8988T (cell line): ENCODE data around the gene GNG14.
A peak's percentile ranks its signal among the peaks of the same experiment; 100 is the strongest.
"Not testable (repeated sequence)": the region's sequence is repeated elsewhere in the genome, so short reads cannot be mapped to it uniquely, and the experiment has no call there.

Experiments
- DNase-seq: peaks from one replicate; pipeline ENCODE4 v3.0.0; 2011

The GNG14 gene

DNA sequence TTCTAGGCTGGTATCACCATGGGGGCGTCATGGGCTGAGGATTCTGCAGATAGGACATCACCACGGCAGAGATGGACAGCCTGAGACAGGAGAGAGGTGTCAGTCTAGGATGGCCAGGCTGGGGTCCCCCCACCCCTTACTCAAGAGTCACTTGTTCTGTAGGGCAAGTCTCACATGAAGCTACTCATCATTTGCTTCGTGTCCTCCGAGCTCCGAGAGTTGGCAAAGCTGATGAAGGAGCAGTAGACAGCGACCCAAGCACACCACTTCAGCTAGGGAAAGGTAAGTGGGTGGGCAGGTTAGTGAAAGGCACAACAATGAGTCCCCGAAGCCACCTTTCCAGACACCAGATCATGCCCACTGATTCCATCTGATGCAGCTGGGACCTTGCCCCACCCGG lies 19.5 kb upstream of the GNG14 start:
- no peak for DNase-seq

DNA sequence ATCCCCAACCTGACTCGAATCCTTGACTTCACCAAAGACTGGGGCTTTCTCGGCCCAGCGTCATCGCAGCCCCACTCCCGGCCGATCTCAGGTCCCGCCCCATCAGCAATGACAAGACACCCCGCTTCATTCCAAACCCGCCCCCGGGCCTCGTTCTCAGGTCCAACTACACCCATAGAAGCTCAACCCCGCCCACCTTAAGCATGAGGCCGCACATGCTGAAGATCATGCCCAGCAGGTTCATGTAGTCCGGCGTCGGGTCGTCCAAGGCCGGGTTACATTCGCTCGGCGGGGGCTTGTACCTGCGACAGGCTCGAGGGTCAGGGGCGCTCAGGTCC lies 18.9 kb upstream of the GNG14 start:
- no peak for DNase-seq

DNA sequence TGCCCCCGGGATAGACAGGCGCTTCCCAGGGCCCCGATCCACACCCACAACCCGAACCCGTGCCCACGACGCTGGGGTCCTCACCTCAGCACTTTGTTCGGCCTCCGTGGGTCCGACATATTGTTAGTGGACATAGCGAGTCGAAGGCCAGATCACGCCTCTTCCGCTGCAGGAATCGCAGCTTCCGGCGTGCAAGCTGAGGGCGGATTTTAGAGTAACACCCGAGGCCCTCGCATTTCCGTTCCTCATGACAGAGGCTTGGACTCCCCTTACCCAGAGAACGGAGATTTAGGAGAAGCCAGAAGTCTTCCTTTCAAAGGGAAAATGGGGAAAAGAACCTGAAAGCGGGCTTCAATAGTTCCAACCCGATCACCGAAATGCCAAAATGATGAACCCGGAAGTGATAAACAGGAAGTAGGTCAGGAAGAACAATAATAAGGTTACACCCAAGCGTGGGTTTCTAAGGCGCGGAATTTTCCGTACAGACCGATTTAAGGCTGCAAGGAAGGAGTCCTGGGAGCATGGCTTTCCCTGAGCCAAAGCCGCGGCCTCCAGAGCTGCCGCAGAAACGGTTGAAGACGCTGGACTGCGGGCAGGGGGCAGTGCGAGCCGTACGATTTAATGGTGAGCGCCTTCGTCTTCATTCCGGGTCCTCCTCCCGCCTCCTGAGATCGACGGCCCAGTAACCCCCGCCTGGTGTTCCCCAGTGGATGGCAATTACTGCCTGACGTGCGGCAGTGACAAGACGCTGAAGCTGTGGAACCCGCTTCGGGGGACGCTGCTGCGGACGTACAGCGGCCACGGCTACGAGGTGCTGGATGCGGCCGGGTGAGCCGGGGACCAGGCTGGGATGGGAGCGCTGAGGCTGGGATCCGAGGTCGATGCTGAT lies 18.3 kb upstream of the GNG14 start:
- DNase-seq: no peak

DNA sequence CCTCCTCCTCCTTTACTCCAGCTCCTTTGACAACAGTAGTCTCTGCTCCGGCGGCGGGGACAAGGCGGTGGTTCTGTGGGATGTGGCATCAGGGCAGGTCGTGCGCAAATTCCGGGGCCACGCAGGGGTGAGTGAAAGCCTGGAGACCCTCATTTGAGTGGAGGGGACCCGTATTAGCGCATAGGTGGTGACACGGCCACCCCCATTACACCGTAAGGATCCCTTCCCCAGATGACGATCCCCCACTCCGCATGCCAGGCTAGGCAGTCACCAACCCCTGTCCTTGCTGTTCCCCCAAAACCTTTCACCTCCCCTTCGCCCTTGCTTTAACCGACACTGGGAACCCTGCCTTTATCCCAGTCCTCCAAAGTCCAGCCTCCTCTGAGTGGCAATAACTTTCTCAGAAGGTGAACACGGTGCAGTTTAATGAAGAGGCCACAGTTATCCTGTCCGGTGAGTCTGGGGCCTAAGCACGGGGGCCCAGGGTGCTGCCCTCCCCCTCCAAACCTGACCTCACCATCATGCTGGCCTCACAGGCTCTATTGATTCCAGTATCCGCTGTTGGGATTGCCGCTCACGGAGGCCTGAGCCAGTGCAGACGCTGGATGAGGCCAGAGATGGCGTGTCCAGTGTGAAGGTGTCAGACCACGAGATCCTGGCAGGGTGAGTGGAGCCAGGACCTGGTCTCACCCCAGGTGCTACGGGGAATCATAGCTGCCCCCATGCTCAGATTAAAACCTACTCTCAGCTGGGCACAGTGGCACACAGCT lies 17.5 kb upstream of the GNG14 start:
- DNase-seq: no peak

DNA sequence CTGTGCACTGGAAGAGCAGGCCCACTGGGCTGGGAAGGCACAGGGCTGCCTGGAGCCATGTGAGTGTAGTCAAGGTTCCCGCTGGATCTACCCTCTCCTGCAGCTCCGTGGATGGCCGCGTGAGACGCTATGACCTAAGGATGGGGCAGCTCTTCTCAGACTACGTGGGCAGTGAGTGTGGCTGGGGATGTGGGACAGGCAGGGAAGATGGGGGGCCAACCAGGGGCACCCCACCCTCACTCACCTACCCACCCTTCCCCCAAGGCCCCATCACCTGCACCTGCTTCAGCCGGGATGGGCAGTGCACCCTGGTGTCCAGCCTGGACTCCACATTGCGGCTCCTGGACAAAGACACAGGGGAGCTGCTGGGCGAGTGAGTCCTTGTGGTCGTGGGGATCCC lies 15.1 kb upstream of the GNG14 start:
- DNase-seq: no peak

DNA sequence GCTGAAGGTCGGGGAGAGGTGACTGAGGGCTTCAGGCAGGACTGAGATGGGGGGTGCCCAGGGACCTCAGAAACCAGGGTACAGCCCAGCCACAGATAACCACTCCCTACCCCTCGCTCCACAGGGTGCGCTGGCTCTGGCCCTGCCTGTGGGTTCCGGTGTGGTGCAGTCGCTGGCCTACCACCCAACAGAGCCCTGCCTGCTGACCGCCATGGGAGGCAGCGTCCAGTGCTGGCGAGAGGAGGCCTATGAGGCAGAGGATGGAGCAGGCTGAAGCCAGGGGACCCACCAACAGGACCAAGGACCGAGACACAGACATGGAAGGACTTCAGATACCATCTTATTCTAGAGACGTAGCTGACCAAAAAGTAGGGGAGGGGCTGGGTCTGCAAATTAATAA lies 12.4 kb upstream of the GNG14 start:
- no peak for DNase-seq

DNA sequence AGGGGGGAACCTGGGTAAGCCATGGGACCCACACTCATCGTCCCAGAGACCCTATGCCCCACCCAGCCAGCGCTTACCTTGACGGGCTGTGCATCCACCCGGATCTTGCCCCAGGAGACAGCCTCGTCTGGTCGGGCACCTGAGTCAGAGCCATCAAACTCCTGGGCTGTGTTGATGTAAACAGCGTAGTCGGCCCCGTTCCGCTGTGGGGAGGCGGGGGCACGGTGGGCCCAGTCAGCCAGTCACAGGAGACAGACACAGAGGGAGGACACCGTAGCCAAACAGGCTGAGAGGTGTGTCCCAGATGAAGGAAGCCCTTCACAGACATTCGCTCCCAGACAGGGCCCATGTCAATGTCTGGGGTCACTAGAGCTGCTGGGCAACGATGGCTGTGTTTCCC lies 11.9 kb upstream of the GNG14 start:
- DNase-seq: no peak

DNA sequence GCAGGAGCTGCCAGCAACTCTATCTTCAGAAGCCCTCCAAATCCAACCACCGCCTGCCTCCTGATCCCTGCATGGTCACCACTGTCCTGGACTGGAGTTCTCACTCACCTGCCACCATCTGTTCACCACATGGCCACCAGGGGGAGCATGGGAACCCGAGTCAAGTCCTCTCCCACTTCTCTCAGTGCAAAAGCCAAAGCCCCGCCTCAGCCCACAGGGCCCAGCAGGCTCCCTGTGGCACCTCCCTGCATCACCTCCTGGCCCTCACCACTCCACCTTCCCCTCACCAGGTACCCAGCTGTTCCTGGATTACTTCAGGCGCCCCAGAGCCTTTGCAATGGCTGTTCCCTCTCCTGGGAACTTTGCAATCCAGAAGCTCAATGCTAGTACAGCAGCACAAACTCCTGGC lies 11.4 kb upstream of the GNG14 start:
- peak; percentile 82 for DNase-seq

DNA sequence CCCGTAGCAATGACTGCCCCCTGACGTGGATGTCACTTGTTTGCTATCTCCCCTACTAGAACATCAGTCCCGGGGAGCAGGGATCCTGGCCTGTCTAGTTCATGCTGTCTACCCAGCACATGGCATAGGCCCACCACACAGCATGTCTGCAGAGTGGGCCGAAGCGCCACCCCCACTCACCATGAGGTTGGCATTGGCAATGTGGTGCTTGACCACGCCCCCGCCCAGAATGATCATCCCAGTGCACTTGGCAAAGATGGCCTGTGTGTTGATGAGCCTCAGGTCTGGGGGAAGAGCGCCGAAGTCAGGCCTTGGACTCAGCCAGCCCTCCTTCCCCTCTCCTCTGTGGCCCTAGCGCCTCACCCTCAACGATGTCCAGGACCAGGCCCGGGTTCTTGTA lies 10.9 kb upstream of the GNG14 start:
- DNase-seq: no peak

DNA sequence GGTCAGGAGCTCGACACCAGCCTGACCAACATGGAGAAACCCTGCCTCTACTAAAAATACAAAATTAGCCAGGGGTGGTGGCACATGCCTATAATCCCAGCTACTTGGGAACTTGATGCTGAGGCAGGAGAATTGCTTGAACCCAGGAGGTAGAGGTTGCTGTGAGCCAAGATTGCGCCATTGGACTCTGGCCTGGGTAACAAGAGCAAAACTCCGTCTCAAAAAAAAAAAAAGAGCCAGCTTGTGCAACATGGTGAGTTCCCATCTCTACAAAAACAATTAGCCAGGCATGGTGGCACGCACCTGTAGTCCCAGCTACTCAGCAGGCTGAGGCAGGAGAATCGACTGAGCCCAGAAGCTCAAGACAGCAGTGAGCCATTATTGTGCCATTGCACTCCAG lies 9.8 kb upstream of the GNG14 start:
- DNase-seq: not testable (repeated sequence)

DNA sequence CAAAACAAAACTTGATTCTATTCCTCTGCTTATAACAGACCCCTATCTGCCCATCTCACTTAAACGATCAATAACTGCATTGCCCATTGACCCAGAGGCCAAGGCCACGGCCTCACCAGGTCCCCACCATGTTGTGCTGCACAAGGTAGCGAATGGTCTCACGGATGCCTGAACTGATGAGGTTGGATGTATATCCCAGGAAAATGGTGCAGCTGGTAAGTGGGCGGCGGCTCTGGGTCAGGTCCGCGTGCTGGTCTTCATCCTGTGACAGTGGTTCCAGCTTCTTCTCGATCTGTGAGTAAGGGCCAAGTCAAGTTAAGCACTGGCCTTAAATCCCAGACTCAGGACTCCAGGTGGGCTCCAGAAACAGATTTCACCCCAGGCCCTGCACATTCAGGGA lies 7.8 kb upstream of the GNG14 start:
- DNase-seq: no peak

DNA sequence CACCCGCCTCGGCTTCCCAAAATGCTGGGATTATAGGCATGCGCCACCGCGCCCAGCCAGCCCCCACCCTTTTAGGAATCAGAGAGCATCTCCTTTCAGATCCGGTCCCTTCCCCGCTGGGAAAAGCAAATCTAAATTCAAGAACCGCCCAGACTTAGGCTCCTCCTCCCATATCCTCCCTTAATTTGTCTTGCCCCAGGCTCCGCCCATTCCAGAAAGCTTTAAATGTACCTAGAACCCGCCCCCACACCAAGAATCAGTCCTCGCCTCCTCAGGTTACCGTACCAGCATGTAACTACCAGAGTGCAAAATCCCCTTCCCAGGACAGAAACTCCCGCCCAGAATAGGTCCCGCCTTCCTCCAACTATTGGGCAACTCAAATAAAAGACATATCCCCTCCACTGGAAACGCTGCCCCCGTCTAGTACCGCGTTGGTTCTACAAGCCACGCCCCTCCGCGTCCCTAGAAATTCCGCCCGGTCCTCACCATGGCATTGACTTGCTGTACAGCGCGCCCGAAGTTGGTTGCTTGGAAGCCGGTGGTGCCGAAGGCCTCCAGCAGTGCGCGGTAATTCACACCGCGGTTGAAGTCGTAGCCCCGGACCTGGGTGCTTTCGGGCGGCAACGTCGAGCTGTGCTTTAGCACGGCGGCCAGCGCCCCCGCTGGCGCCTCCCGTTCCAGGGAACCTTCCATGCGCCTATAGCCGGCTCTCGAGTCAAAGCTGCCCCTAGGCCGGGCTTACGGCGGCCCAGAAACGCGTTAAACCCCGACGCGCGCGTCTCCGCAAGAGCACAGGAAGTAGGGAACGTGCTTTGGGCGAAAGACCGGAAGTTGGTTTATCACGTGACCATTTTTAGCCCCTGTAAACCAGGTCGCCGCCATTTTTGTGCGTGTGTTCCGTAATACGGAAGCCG lies 6.5 kb upstream of the GNG14 start, which contains the start of gene DHPS:
Gene DHPS (minus strand): TSS at position 807 of the 914 bp plus-strand sequence. CDS start 114 bp downstream, at position 693.
- peak; percentile 70 for DNase-seq

DNA sequence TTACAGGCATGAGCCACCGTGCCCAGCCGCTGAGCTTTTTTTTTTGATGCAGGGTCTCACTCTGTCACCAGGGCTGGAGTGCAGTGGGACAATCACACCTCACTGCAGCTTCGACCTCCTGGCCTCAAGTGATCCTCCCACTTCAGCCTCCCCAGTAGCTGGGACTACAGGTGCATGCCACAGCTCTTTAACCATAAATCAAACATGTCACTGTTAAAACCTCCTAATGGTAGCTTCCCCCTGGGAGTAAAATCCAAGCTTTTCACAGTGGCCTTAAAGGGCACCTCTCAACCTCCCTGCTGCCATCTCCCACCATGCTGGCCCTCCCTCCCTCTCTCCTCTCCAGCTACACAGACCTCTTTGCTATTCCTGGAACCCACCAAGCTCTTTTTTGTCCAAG lies 2.0 kb upstream of the GNG14 start:
- no peak for DNase-seq

DNA sequence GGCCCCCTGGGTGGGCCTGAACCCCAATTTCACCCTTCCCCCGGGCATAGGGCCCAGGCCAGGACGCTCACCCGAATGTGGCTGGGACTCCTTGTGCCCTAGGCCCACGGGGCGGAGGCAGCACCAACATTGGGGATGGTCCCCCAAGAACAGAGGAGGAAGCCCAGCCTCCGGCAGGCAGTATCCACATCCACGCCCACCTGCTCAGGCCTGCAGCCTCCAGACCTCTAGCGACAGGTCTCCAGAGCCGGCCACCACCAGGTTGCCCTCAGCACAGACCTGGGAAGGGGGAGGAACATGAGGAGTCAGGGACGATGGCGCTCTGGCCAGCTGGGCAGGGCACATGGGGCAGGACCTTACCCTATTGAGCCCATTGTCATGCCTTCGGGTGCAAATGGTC lies 1.2 kb downstream of the GNG14 start:
- DNase-seq: no peak

DNA sequence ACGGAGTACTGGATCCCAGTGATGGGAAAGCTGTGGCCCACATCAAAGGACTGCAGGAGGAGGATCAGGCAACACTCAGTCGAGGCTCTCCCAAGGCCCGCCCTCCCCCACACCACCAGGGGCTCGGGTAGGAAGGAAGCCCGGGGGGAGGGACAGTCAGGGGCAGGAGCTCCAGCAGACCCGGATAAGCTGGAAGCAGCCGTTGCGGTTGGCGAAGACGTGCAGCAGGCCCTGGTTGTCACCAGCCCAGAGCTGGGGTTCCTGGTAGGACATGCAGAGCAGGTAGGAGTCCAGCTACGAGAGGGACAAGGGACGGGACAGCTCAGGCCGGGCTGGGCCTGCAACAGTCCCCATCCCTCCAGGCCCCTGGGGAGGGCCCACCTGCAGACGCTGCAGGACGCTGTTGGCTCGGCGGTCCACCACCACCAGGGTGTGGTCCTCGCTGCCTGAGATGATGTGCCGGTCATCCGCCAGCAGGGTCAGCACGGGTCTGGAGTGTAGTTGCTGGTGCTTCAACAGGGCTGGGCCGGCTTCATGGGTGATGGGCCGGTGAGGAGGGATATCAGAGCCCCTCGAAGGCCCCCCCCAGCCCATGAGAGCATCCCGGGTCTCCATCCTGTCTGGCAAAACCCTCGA lies 1.9 kb downstream of the GNG14 start:
- no peak for DNase-seq

DNA sequence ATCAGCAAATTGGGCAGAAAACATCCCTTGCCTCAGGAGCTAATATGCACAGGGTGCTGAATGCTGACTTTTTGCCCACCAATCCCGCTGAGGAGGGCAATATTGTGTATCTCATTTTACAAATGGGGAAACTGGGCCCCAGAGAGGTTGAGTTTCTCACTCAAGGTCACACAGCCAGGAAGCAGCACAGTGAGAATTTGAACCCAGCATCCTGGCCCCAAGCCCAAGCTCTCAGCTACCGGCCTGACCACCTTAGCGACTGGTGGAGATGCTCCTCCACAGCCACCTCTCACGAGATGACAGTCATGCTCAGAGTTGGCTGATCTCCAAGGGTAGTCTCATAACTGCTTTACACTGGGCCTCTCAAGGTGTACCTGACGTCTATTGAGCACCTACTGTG lies 5.2 kb downstream of the GNG14 start:
- no peak for DNase-seq

DNA sequence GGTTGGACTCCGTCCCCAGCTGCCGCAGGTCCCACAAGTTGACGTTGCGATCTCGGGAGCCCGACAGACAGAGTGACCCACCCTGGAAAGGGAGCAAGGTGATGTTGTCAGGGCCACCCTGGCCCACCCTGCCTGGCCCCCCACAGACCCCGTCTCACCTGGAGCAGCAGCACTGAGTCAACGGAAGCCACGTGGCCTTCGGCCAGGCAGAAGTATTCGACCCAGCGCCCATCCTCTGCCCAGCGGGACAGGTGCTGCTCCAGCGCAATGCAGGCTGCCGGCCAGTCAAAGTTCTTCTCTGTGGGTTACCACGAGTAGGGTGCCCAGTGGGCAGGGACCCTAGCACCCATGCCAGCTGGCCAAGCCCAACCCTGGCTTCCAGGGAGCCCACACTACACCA lies 6.8 kb downstream of the GNG14 start:
- no peak for DNase-seq

DNA sequence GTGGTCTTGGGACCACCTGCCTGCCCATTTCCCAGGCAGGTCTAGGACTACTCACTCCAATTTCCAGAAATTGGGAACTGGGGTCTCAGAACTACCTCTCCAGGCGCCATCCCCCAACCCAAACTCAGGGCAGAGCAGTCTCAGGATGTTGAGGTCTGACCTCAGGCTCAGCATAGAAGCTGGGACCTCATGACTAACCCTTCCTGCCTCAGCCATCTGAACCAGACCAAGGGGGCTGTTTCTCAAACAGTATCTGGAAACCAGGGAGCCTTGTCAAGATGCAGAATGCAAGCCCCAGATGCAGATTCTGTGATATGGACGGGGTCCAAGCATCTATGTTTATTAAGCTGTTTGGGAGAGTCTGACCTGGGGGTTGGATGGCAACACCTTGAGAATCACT lies 7.3 kb downstream of the GNG14 start:
- DNase-seq: no peak

DNA sequence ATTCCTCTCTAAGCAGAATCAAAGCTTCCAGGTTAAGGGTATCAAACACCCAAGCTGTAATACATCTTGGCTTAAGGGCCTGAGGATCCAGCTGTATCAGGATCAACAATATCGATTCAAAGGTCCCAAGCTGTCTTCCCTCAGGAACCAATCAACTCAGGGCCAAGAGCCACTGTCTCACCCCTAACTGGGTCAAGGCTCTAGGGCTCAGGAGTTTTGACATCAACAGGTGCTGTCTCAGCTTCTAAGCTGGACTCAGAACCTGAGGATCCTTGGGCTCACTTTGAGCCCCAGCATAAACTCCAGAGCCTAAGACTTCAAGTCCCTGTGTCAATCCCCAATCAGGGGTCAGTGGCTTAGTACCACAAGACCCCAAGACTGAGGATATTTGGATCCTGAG lies 7.7 kb downstream of the GNG14 start:
- DNase-seq: no peak

DNA sequence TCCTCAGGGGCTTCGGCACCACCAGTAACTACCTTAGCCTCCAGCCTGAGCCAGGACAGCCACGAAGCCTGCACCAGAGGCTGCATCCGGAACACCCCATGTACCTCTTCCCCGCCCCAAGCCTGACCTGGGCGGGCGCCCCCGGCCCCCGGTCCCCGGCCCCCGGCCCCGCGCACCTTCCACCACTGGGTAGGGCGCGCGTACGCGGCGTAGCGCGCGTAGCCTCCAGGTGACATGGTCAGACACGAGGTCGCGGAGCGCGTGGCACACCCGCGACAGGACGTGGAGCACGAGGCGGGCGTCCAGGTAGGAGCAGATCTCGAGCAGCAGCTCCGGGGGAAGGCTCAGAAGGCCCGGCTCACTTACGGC lies 8.2 kb downstream of the GNG14 start:
- no peak for DNase-seq

DNA sequence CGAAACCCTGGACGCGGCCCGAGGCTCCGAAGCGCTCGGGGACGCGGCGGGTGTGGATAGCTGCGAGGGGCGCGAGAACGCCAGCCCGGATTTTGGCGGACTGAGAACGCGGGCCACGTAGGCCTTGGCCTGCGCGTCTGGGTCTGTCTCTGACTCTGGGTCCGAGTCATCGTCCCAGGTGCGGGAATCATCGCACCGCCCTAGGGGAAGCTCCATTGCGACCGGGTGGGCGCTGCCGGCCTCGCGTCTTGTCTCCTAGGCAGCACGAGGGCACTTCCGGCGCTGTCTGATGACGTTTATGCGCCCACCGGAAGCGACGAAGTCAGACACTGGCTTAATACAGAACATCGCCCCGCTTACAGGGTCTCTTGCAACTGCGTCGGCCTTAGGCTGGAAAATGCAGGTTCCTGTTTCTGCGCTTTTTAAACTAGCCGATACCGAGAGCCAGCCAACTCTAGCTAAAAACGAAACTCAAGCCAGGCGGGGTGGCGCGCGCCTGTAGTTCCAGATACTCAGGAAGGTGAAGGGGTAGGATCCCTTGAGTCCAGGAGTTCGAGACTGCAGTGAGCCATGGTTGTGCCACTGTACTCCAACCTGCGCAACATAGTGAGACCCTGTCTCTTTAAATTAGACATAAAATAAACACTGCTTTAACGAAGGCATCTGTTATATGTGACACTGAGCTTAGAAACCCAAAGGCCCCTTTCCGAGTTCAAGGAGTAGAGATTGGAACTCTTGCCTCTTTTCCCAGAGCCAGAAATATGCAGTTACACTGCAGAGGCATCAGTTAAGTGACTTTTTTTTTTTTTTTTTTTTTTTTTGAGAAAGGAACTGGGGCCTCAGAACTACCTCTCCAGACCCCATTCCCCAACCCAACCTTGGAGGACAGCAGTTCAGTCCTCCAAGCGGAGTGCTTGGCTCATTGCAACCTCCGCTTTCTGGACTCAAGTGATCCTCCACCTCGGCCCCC lies 8.9 kb downstream of the GNG14 start, which contains the start of gene FBXW9:
Gene FBXW9 (minus strand): TSS at position 266 of the 970 bp plus-strand sequence. CDS start 50 bp downstream, at position 216.
- DNase-seq: peak; percentile 92
